ENCODE results near the gene BDKRB1. TPM values are rescaled to one million over a fixed set of nuclear protein-coding genes. Genes with fewer than 3 reads are reported as not detected.

The BDKRB1 gene
- total RNA-seq, 1 donor from 2014 or later = not detected

DNA sequence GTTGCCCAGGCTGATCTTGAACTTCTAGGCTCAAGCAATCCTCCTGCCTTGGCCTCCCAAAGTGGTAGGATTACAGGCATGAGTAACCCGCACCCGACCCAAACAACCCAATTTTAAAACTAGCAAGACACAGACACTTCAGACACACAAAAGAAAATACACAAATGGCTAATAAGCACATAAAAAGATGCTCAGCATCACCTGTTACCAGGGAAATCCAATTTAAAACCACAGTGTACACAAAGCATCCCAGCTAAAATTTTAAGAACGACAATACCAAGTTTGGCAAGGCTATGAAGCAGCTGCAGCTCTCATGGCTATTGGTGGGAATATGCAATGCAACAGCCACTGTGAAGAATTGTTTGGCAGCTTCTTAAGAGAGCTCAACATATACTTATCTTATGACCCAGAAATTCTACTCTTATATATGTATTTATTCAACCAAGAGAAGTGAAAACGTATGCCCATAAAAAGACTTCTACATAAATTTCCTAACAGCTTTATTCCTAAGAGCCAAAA, 42.0 kb downstream of the BDKRB1 start:
- H3K27ac Mint-ChIP-seq (ENCODE audit: unreplicated experiment) = no peak overlapping the region
- DNase-seq (ENCODE audit: low read depth, low spot score) = no peak
- H3K27me3 Mint-ChIP-seq (ENCODE audit: low read depth) = no peaks in the 10 kb centered on the region
- H3K36me3 Mint-ChIP-seq (ENCODE audit: low read depth) = no peaks in the 10 kb centered on the region
- H3K4me1 Mint-ChIP-seq = no peaks in the 10 kb centered on the region
- H3K4me3 Mint-ChIP-seq = no peak overlapping the region
- TF ChIP-seq, protein P1, sequence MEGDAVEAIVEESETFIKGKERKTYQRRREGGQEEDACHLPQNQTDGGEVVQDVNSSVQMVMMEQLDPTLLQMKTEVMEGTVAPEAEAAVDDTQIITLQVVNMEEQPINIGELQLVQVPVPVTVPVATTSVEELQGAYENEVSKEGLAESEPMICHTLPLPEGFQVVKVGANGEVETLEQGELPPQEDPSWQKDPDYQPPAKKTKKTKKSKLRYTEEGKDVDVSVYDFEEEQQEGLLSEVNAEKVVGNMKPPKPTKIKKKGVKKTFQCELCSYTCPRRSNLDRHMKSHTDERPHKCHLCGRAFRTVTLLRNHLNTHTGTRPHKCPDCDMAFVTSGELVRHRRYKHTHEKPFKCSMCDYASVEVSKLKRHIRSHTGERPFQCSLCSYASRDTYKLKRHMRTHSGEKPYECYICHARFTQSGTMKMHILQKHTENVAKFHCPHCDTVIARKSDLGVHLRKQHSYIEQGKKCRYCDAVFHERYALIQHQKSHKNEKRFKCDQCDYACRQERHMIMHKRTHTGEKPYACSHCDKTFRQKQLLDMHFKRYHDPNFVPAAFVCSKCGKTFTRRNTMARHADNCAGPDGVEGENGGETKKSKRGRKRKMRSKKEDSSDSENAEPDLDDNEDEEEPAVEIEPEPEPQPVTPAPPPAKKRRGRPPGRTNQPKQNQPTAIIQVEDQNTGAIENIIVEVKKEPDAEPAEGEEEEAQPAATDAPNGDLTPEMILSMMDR (conservative IDR thresholded peaks at IDR 0.05) = no peak
- no peaks in the 10 kb centered on the region for H3K9me3 Mint-ChIP-seq

DNA sequence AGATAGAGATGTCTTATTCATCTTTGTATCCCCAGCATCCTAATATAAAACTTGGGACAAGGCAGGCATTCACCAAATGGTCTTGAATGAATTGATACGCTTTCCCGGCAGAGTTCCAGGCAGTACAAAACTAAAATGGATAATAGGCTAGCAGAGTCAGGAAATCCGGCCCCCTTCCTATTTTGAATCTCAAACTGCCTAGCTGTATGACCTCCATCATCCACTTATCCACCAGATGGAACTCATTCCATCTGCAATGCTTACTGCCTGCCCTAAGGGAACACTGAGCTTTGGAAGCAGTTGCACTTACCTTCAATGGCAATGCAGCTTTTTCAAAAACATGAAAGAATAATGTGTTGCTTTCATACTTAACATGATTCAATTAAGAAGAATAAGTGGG, 43.4 kb downstream of the BDKRB1 start:
- Mint-ChIP-seq H3K4me1 (no peaks in the 10 kb centered on the region), H3K9me3 (no peaks in the 10 kb centered on the region), H3K36me3 (ENCODE audit: low read depth) (no peaks in the 10 kb centered on the region), H3K4me3 (no peak overlapping the region), H3K27me3 (ENCODE audit: low read depth) (no peaks in the 10 kb centered on the region), H3K27ac (ENCODE audit: unreplicated experiment) (no peak overlapping the region)
- TF ChIP-seq, protein P1 (conservative IDR thresholded peaks at IDR 0.05) = no peak
- no peak for DNase-seq (ENCODE audit: low read depth, low spot score)

DNA sequence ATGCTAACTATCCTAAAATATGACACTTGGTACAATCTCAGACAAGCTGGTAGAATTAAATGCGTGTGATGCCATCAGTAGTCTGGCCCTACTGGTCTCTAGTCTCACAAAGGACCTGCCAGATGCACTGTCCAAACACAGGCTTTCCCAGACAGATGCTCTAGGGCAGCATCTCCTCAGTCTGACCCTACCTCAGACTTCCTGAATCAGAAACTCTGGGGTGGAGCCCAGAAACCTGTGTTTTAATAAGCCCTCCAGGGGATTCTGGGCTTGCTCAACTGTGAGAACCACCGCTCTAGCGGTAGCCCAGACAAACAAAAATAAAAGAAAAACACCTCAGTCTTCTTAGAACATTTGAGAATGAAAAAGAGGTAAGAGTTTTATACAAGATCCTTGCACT, 48.0 kb downstream of the BDKRB1 start:
- Mint-ChIP-seq H3K27me3 (ENCODE audit: low read depth) (no peaks in the 10 kb centered on the region), H3K36me3 (ENCODE audit: low read depth) (no peaks in the 10 kb centered on the region), H3K9me3 (no peaks in the 10 kb centered on the region), H3K4me3 (no peak overlapping the region), H3K4me1 (no peaks in the 10 kb centered on the region), H3K27ac (ENCODE audit: unreplicated experiment) (no peak overlapping the region)
- TF ChIP-seq, protein P1 (conservative IDR thresholded peaks at IDR 0.05) = no peak
- DNase-seq (ENCODE audit: low read depth, low spot score) = no peak

DNA sequence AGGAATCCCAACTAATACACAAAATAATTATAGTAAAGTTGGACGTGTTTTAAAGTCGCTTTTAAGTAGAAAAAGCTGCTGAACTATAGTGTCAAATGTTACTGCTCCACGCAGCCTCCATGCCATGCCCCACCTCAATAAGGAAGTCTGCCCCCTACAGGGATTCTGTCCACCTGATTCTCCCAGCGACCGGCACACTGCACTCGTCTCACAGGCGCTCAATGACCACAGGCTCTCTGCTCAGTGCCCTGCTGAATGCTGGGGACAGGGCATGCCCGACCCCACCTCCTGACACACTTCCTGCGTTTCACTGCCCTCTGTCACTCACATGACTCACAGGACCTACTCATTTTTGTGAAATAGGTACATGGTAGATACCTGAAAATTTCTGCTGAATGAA, 48.9 kb downstream of the BDKRB1 start:
- TF ChIP-seq, protein P1 (conservative IDR thresholded peaks at IDR 0.05) = peak; percentile 41
- peak; percentile 11 for DNase-seq (ENCODE audit: low read depth, low spot score)
- Mint-ChIP-seq H3K27ac (ENCODE audit: unreplicated experiment) (no peak overlapping the region), H3K36me3 (ENCODE audit: low read depth) (no peaks in the 10 kb centered on the region), H3K27me3 (ENCODE audit: low read depth) (no peaks in the 10 kb centered on the region), H3K4me3 (no peak overlapping the region), H3K9me3 (no peaks in the 10 kb centered on the region), H3K4me1 (no peaks in the 10 kb centered on the region)

DNA sequence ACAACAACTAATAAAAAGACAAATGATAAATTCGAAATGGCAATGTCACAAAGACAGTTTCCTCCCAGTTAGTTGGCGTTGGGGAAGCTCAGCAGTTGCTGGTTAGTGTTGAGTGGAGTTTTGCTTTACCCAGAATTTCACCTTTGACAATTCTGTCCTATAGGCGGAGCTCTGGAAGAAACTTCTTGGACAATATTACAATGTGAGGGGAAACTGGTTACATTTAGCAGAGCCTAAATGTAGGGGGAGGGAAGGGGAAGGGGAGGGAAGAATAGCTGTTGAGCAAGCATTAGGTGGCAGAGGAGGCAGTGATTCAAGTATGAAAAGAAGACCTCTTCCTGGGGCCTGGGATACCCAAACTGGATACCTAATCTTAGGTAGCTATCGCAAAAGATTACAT, 51.4 kb downstream of the BDKRB1 start:
- H3K27me3 Mint-ChIP-seq (ENCODE audit: low read depth) = no peaks in the 10 kb centered on the region
- no peak overlapping the region for H3K27ac Mint-ChIP-seq (ENCODE audit: unreplicated experiment)
- H3K4me3 Mint-ChIP-seq = no peak overlapping the region
- no peaks in the 10 kb centered on the region for H3K4me1 Mint-ChIP-seq
- no peak for DNase-seq (ENCODE audit: low read depth, low spot score)
- no peaks in the 10 kb centered on the region for H3K36me3 Mint-ChIP-seq (ENCODE audit: low read depth)
- TF ChIP-seq, protein P1 (conservative IDR thresholded peaks at IDR 0.05) = no peak
- H3K9me3 Mint-ChIP-seq = no peaks in the 10 kb centered on the region
